Neutrophil (primary cell): ENCODE data around the gene CAMK2A.

ENCODE experiments used
- H3K27ac ChIP-seq: fragments of 200-600 bp; sonication (generic); 2 replicates; pipeline ENCODE4 v1.5.1; 2016; ENCODE audit warnings: mild to moderate bottlenecking, moderate library complexity
- H3K27me3 ChIP-seq: fragments of 200-600 bp; sonication (generic); 2 replicates; pipeline ENCODE4 v1.6.0; 2016; ENCODE audit warnings: mild to moderate bottlenecking
- H3K36me3 ChIP-seq: fragments of 200-600 bp; sonication (generic); 2 replicates; pipeline ENCODE4 v1.5.1; 2017
- H3K4me1 ChIP-seq, 2 experiments: fragments of 200-600 bp in 1 of 2; sonication (generic) in 1 of 2; 1 replicate in 1 of 2; 2 replicates in 1 of 2; pipeline versions ENCODE4 v1.5.1 to v1.6.1; 2013 to 2016; ENCODE audit warnings: low read depth in 1 of 2, low read length in 1 of 2, mild to moderate bottlenecking in 1 of 2, moderate library complexity in 1 of 2; ENCODE audit not compliant: control insufficient read depth in 1 of 2, insufficient read depth in 1 of 2
- H3K4me3 ChIP-seq, 2 experiments: fragments of 200-600 bp in 1 of 2; sonication (generic) in 1 of 2; 1 replicate in 1 of 2; 2 replicates in 1 of 2; pipeline ENCODE4 v1.5.1; 2013 to 2016; ENCODE audit warnings: low read depth in 1 of 2, low read length in 1 of 2, mild to moderate bottlenecking in 1 of 2, moderate library complexity in 1 of 2
- H3K9me3 ChIP-seq: fragments of 200-600 bp; sonication (generic); 2 replicates; pipeline ENCODE4 v1.5.1; 2016
- CTCF ChIP-seq: fragments of 200-600 bp; sonication (generic); IDR thresholded peaks from 2 replicates; pipeline ENCODE4 v1.5.1; 2016; ENCODE audit warnings: antibody characterized with exemption

Gene CAMK2A

DNA sequence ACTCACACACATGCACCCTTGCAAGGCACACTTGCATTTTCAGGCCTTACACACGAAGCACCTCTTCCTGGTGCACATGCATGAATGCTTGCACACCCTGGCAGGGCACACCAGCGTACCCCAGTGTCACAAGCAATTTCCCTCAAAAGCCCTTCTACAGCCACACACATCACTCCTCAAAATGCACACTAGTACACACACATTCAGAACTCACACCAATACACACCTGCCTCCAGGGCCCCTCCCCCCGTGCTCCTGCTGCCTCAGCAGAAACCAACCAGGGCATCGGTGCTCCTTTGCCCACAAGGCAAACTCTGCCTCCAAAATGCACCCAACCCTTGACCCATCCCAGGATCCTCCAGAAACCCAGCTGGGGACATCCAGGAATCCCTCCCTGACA, 1.2 kb downstream of the CAMK2A start:
- no peaks in the 10 kb centered on the region for H3K36me3 ChIP-seq
- H3K27me3 ChIP-seq: peaks cover 14% of the 10 kb centered on the region
- no peak overlapping the region for H3K4me3 ChIP-seq
- no peak overlapping the region for H3K27ac ChIP-seq
- H3K4me1 ChIP-seq: no peaks in the 10 kb centered on the region
- no peaks in the 10 kb centered on the region for H3K9me3 ChIP-seq
- TF ChIP-seq CTCF: no peak

- Histone ChIP-seq H3K4me1 (no peaks in the 10 kb centered on the region), H3K9me3 (no peaks in the 10 kb centered on the region), H3K36me3 (no peaks in the 10 kb centered on the region), H3K27ac (no peak overlapping the region), H3K4me3 (no peak overlapping the region), H3K27me3 (peaks cover 10% of the 10 kb centered on the region)
- no peak for TF ChIP-seq CTCF
Measured at GRCh38 chr5:150286820-150287219, 2.8 kb downstream of the CAMK2A start.

- H3K27me3 ChIP-seq: peaks cover 14% of the 10 kb centered on the region
- no peak overlapping the region for H3K27ac ChIP-seq
- H3K4me1 ChIP-seq: no peaks in the 10 kb centered on the region
- TF ChIP-seq CTCF: no peak
- no peak overlapping the region for H3K4me3 ChIP-seq
- H3K36me3 ChIP-seq: no peaks in the 10 kb centered on the region
- H3K9me3 ChIP-seq: no peaks in the 10 kb centered on the region
Measured at GRCh38 chr5:150285114-150285513, 4.5 kb downstream of the CAMK2A start.

DNA sequence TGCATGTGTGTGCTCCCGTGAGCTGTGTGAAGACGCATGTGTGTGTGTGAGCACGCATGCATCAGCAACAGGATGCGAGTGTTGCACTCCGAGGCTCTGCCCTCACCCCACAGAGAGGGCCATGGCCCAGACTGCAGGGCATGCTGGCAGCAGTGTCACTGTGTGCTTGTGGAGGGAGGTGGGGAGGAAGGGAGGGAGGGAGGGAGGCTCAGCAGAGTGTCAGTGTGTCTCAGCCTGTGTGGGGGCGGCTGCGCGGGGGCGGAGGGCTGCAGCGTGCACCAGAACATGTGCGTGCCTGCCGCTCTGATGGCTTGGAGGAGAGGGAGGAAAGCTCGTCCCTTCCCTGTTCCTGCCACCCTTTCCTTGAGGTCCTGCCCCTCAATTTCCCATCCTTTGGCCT, 5.3 kb downstream of the CAMK2A start:
- Histone ChIP-seq H3K36me3 (no peaks in the 10 kb centered on the region), H3K4me1 (no peaks in the 10 kb centered on the region), H3K27ac (no peak overlapping the region), H3K27me3 (peaks cover 14% of the 10 kb centered on the region), H3K4me3 (no peak overlapping the region), H3K9me3 (no peaks in the 10 kb centered on the region)
- no peak for TF ChIP-seq CTCF

- H3K9me3 ChIP-seq: no peaks in the 10 kb centered on the region
- no peaks in the 10 kb centered on the region for H3K4me1 ChIP-seq
- H3K36me3 ChIP-seq: no peaks in the 10 kb centered on the region
- TF ChIP-seq CTCF: no peak
- no peak overlapping the region for H3K4me3 ChIP-seq
- H3K27ac ChIP-seq: no peak overlapping the region
- H3K27me3 ChIP-seq: peaks cover 12% of the 10 kb centered on the region
Measured at GRCh38 chr5:150283904-150284303, 5.7 kb downstream of the CAMK2A start.

DNA sequence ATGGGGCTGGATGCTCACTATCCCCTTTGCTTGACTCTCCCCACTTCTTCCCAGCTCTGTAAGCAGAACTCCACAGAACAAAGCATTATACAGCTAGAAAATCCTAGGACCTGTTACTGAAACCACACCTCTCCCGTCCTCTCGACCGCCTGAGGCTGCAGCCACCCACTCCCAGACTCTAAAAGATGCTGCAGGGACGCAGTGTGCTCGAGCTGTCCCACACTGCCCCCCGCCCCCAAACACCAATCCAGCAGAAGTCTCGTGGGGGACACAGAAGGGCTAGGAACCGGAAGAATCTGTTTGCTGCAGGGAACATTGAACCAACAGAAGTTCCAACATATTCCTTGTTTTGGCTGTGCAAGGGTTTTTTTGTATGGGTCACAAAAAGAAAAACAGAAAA, 7.6 kb downstream of the CAMK2A start:
- no peak overlapping the region for H3K27ac ChIP-seq
- H3K9me3 ChIP-seq: no peaks in the 10 kb centered on the region
- H3K27me3 ChIP-seq: peaks cover 12% of the 10 kb centered on the region
- TF ChIP-seq CTCF: no peak
- H3K36me3 ChIP-seq: no peaks in the 10 kb centered on the region
- no peaks in the 10 kb centered on the region for H3K4me1 ChIP-seq
- no peak overlapping the region for H3K4me3 ChIP-seq
